Measurements from ENCODE around the gene KTN1.

KTN1 gene

DNA sequence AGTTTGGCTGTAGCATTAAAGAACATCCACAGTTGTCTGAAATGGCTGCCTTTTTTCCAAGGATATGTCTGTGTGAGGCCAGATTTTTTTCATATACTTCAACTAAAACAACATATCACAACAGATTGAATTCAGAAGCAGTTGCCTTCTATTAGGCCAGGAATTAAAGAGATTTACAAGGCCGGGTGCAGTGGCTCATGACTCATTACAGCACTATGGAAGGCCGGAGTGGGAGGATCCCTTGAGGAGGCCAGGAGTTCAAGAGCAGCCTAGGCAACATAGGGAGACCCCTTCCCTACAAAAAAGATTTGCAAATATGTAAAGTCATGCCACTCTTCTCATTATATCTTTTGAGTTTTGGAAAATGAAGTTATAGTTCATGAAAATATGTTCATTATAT, 108.6 kb downstream of the KTN1 start:
- DNase-seq = no peak

- no peak for DNase-seq
Observed at GRCh38 chr14:55689981-55690871, 110.2 kb downstream of the KTN1 start.

DNA sequence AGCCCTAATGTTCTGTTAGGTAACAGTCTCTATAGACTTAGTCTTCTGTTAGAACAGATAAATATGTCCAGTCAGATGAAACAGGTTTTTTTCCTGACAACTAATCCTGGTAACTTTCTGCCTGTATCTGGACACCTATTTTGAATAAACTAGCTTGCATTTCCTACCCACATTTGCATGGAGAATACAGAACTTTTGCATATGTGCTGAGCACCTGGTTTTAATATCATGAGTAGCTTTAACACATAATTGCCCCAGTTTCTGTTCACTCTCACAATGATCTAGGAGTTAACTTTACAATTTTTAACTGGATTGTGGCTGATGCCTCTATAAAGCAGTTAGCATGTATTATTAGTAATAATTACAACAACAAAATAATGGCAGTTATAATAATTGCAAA, 111.7 kb downstream of the KTN1 start:
- DNase-seq = no peak

GRCh38 chr14:55693904-55694303, 113.9 kb downstream of the KTN1 start:
- DNase-seq = no peak

DNA sequence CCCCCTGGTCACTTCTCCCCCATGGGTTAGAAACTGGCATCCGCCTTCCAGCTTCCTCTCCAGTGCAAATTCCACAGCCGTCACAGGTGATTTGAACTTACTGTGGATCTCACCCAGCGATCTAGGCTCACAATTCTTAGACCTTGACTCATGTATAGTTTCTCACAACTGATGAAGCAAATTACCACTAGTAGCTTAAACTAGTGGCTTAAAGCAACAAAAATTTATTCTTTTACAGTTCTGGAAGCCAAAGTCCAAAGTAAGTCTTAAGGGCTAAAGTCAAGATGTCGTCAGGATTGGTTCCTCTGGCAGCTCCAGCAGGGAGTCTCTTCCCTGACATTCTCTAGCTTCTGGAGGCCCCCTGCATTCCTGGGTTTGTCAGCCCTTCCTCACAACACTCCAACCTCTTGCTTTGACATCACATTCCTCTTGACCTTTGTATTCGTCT, 117.4 kb downstream of the KTN1 start:
- DNase-seq = no peak

- no peak for DNase-seq
Observed at GRCh38 chr14:55698051-55698450, 118.0 kb downstream of the KTN1 start.

- no peak for DNase-seq
Observed at GRCh38 chr14:55699131-55700057, 119.4 kb downstream of the KTN1 start.

- DNase-seq = no peak
Observed at GRCh38 chr14:55701638-55702037, 121.6 kb downstream of the KTN1 start.

DNA sequence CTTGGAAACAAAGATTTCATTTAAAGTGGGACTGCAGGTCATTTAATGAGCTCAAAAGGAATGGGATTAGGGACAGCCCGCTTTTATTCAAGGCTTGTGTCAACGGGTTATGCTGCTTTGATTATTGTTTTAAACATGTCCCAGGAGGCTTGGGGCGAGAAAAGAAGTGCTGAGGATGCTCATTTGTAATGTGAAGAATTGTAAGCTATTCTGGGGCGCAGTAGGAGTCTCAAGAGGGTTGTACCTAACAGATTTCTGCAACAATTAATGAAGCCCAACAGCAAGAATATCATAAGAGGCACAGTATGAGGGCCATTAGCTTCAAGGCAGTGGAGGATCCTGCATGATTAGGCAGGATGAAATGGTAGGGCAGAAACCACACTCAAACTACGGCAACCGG, 122.5 kb downstream of the KTN1 start:
- no peak for DNase-seq

DNA sequence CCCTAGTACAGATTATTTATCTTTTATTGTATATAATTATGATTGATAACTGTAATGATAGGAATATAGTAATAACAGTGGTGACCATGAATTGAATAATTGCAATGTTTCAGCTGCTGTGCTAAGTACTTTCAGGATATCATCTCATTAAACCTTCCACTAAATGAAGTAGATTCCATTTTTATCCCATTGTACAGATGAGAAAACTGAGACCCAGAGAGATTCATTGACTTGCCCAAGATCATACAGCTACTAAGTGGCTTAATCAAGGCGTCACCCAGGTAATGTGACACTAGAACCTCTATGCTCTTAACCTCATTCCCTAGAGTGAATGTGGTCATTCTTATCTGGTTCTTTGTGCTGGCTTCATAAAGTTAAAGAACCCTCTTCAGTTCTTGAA, 124.6 kb downstream of the KTN1 start:
- no peak for DNase-seq

DNA sequence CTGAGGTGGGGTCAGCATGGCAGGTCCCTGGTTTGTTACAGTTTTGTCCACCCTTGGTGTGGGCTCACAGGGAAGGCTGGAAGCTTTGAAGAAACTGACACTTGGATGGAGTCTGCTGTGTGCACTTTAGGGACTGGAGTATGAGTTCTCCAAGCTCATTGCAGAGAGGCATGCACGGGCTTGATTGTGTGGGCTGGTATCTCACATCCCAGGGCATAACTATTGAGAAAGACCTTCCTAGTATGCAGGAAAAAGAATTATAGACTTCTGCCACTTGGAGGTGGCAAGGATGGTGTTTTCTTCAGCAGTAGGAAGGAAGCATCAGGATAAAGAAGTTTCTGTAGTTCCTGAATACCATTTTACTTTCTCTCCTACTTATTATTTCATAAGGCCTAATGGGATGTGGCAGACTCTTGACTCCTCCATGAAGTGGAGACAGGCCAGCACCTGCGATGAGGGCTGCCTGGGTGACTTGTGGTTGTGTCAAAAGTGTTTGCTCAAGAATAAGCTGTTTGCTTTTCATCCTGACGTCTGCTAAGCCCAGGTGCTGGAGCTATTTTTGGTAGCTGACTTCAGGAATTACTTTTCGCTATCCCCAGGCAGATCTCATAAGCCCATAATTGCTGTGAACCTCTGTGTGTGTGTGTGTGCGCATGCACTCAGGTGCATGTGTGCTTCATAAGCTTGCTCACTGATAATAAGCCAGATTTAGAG, 125.8 kb downstream of the KTN1 start:
- DNase-seq = no peak

- DNase-seq = no peak
Observed at GRCh38 chr14:55706365-55706684, 126.3 kb downstream of the KTN1 start.

- DNase-seq = no peak
Observed at GRCh38 chr14:55706893-55707292, 126.9 kb downstream of the KTN1 start.

GRCh38 chr14:55707365-55707804, 127.4 kb downstream of the KTN1 start:
- no peak for DNase-seq

DNA sequence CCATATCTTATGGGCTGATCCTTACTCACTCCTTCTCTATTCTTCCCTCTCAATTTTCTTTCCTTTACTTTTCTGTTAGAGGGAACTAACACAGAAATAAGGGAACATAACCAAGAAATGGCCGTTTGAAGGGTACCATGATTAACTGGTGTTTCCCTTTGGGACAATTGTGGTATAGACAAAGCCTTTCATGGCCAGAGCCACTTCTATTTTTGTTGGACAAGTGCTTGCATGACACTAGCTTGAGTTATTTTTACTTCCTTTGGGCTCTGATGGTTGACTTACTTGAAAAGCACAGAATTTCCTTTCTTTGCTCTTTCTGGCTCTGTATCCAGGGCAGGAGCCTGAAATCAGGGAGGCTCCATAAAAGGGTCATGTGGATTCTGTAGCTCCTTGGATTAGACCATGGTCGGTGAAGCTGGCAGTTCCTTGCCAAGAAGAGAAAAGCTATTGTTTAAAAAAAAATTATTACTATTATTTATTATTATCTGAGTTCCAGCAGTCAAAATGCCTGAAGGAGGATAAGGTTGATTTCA, 130.6 kb downstream of the KTN1 start:
- no peak for DNase-seq

GRCh38 chr14:55711175-55711811, 131.3 kb downstream of the KTN1 start:
- no peak for DNase-seq

GRCh38 chr14:55712491-55712890, 132.5 kb downstream of the KTN1 start:
- no peak for DNase-seq

GRCh38 chr14:55713486-55713885, 133.5 kb downstream of the KTN1 start:
- DNase-seq = no peak

- DNase-seq = no peak
Observed at GRCh38 chr14:55715889-55716288, 135.9 kb downstream of the KTN1 start.

GRCh38 chr14:55717621-55718020, 137.6 kb downstream of the KTN1 start:
- DNase-seq = no peak

- no peak for DNase-seq
Observed at GRCh38 chr14:55718551-55718950, 138.5 kb downstream of the KTN1 start.

DNA sequence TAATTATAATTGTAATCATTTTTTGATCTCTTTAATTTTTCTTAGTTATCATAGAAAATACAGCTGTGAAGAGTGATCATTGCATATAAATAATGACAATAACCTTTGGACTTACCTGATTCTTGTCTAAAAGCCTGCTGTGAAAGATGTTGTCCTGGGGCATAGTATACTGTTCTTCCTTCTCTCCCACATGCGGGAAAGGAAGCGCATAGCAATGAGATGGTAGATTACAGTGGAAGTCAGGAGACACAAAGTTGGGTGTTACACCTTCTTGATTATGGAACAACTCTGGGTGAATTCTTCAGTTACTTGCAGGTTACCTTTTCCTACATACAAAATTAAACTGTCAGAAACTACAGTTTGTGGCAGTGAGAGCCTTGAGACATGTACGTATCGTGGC, 140.8 kb downstream of the KTN1 start:
- no peak for DNase-seq

All from GDM1 (cell line).